ENCODE data around the gene GADD45B.

Gene GADD45B

GRCh38 chr19:2475702-2476450 lies at the start of gene GADD45B:
Gene GADD45B (plus strand): TSS chr19:2476127. CDS start chr19:2476359, 232 bp downstream.
- peak; percentile 91 for DNase-seq (ENCODE audit: low read depth)

- no peak for DNase-seq (ENCODE audit: low read depth)
These were observed 49.1 kb upstream of the GADD45B start for GRCh38 chr19:2426611-2427428.

GRCh38 chr19:2427429-2428320 lies 48.3 kb upstream of the GADD45B start, which contains the start of gene TIMM13:
Gene TIMM13 (minus strand): TSS chr19:2427586. CDS start chr19:2427533, 53 bp downstream.
- peak; percentile 77 for DNase-seq (ENCODE audit: low read depth)

- no peak for DNase-seq (ENCODE audit: low read depth)
These were observed 47.6 kb upstream of the GADD45B start for GRCh38 chr19:2428321-2428690.

- DNase-seq (ENCODE audit: low read depth) = no peak
These were observed 46.9 kb upstream of the GADD45B start for GRCh38 chr19:2428756-2429711.

GRCh38 chr19:2429917-2430535 lies 45.9 kb upstream of the GADD45B start:
- DNase-seq (ENCODE audit: low read depth) = no peak

GRCh38 chr19:2431318-2432055 lies 44.4 kb upstream of the GADD45B start:
- no peak for DNase-seq (ENCODE audit: low read depth)

- DNase-seq (ENCODE audit: low read depth) = no peak
These were observed 43.6 kb upstream of the GADD45B start for GRCh38 chr19:2432131-2432848.

- DNase-seq (ENCODE audit: low read depth) = no peak
These were observed 42.1 kb upstream of the GADD45B start for GRCh38 chr19:2433854-2434253.

GRCh38 chr19:2434267-2434666 lies 41.7 kb upstream of the GADD45B start:
- no peak for DNase-seq (ENCODE audit: low read depth)

GRCh38 chr19:2434721-2435265 lies 41.1 kb upstream of the GADD45B start:
- no peak for DNase-seq (ENCODE audit: low read depth)

- DNase-seq (ENCODE audit: low read depth) = no peak
These were observed 39.5 kb upstream of the GADD45B start for GRCh38 chr19:2436384-2436783.

- no peak for DNase-seq (ENCODE audit: low read depth)
These were observed 39.0 kb upstream of the GADD45B start for GRCh38 chr19:2436926-2437325.

- no peak for DNase-seq (ENCODE audit: low read depth)
These were observed 37.7 kb upstream of the GADD45B start for GRCh38 chr19:2438178-2438577.

- no peak for DNase-seq (ENCODE audit: low read depth)
These were observed 35.4 kb upstream of the GADD45B start for GRCh38 chr19:2440515-2440914.

- no peak for DNase-seq (ENCODE audit: low read depth)
These were observed 34.7 kb upstream of the GADD45B start for GRCh38 chr19:2441096-2441752.

GRCh38 chr19:2443116-2443784 lies 32.7 kb upstream of the GADD45B start:
- DNase-seq (ENCODE audit: low read depth) = no peak

- no peak for DNase-seq (ENCODE audit: low read depth)
These were observed 32.1 kb upstream of the GADD45B start for GRCh38 chr19:2443785-2444182.

All from non-pigmented ciliary epithelial cell (primary cell).